ENCODE measurements around the gene UNC13B.
"Not testable (repeated sequence)": the region's sequence is repeated elsewhere in the genome, so short reads cannot be mapped to it uniquely, and the experiment has no call there.

UNC13B gene

GRCh38 chr9:35163413-35163812 is 1.6 kb downstream of the UNC13B start:
- no peak for DNase-seq (ENCODE audit: low read depth, low spot score)

DNA sequence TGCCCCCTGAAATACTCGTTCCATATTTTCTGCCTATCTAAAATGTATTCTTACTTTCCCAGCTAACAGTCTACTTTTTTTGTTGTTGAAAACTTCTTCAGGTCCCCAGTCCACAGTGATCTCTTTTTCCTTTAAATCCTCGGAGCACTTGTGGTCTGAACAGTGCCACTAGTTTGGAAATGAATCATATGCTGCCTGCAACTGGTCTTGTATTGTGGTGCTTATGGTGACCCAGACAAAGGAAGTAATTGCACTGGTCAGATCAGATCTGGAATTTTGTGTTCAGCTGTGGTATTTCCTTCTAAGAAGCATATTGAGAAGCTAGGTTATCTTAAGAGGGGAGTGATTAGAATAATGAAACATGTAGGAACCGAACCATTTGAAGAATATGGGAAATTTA is 2.9 kb downstream of the UNC13B start:
- DNase-seq (ENCODE audit: low read depth, low spot score): no peak

DNA sequence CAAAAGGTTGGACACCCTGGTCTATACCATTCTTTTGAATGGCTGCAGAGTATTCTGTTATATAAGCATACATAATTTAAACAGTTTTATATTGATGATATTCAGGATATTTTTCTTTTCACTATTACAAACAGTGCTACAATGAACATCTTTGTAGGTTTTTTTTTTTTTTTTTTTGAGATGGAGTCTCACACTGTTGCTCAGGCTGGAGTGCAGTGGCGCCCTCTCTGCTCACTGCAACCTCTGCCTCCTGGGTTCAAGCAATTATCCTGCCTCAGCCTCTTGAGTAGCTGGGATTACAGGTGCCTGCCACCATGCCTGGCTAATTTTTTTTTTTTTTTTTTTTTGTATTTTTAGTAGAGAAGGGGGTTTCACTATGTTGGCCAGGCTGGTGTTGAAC is 5.6 kb downstream of the UNC13B start:
- not testable (repeated sequence) for DNase-seq (ENCODE audit: low read depth, low spot score)

DNA sequence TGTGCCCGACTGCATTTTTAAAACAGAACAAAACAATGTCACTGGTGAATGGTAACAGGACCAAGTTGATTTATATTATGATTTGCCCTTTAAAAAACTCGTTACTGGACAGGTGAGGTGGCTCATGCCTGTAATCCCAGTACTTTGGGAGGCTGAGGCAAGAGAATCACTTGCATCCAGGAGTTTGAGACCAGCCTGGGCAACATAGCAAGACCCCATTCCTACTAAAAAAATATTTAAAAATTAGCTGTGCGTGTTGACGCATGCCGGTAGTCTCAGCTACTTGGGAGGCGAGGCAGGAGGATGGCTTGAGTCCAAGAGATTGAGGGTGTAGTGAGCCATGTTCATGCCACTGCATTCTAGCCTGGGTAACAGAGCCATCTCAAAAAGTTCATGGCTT is 7.2 kb downstream of the UNC13B start:
- no peak for DNase-seq (ENCODE audit: low read depth, low spot score)

DNA sequence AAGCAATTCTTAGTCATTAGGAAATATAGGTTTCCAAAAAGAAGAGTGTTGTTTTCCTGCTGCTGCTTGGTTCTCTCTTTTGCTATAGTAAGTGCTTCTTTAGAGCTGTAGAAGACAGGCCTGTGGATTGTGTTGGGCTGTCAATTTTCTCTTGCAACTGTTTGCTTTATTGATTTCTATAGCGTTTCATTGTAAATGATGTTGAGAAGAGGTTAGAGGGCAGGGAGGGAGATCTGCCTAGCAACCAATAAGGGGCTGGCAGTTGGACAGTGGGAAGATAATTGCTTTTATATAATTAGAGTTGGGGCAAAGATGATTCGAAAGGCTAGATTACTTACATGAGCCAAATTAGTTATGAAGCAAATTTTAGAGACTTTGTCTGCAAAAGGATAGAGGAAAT is 11.1 kb downstream of the UNC13B start:
- DNase-seq (ENCODE audit: low read depth, low spot score): no peak

GRCh38 chr9:35177520-35177919 is 15.7 kb downstream of the UNC13B start:
- no peak for DNase-seq (ENCODE audit: low read depth, low spot score)

- DNase-seq (ENCODE audit: low read depth, low spot score): no peak
Observed at GRCh38 chr9:35179347-35180280, 17.8 kb downstream of the UNC13B start.

- no peak for DNase-seq (ENCODE audit: low read depth, low spot score)
Observed at GRCh38 chr9:35180801-35181200, 19.0 kb downstream of the UNC13B start.

- DNase-seq (ENCODE audit: low read depth, low spot score): not testable (repeated sequence)
Observed at GRCh38 chr9:35182401-35182800, 20.6 kb downstream of the UNC13B start.

- not testable (repeated sequence) for DNase-seq (ENCODE audit: low read depth, low spot score)
Observed at GRCh38 chr9:35182996-35183754, 21.4 kb downstream of the UNC13B start.

DNA sequence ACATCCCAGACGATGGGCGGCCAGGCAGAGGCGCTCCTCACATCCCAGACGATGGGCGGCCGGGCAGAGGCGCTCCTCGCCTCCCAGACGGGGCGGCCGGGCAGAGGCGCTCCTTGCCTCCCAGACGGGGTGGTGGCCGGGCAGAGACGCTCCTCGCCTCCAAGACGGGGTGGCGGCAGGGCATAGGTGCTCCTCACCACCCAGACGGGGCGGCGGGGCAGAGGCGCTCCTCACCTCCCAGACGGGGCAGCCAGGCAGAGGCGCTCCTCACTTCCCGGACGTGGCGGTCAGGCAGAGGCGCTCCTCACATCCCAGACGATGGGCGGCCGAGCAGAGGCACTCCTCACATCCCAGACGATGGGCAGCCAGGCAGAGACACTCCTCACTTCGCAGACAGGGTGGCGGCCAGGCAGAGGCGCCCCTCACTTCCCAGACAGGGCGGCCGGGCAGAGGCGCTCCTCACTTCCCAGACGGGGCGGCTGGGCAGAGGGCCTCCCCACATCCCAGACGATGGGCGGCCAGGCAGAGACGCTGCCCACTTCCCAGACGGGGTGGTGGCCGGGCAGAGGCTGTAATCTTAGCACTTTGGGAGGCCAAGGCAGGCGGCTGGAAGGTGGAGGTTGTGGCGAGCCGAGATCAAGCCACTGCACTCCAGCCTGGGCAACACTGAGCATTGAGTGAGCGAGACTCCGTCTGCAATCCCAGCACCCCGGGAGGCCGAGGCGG is 22.1 kb downstream of the UNC13B start:
- DNase-seq (ENCODE audit: low read depth, low spot score): not testable (repeated sequence)

DNA sequence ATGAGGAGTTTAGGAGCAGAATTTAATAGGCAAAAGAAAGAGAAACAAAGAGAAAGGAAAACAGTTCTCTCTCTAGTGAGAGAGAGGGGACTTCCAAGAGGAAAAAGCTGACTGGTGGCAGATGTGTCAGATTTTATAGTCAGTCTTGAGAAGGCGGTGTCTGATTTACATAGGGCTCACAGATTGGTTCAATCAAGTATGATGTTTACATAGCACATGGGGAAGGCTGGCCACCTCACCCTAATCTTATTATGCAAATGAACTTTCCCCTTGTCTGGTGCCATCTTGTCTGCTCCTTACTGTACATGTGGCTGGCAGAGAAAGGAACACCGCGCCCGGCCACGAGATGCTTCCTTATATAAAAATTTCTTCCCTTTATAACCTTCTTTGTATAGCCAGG is 24.7 kb downstream of the UNC13B start:
- DNase-seq (ENCODE audit: low read depth, low spot score): no peak

GRCh38 chr9:35190203-35190602 is 28.4 kb downstream of the UNC13B start:
- no peak for DNase-seq (ENCODE audit: low read depth, low spot score)

- no peak for DNase-seq (ENCODE audit: low read depth, low spot score)
Observed at GRCh38 chr9:35191105-35191504, 29.3 kb downstream of the UNC13B start.

DNA sequence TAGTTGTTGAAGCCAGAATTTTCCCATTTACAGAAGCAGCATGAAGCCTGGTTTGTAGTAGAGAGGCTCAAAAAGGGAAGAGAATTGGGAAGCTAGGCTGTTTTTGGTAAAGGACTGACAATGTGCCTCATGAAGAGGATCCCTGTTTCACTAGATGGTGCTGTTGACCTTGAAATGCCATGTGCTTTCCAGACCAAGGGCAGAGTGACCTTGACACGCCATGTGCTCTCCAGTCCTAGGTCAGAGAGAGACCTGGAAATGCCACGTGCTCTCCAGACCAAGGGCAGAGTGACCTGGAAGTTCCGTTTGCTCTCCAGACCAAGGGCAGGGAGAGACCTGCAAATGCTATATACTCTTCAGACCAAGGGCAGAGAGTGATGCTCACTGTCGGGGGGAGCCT is 32.0 kb downstream of the UNC13B start:
- no peak for DNase-seq (ENCODE audit: low read depth, low spot score)

- DNase-seq (ENCODE audit: low read depth, low spot score): no peak
Observed at GRCh38 chr9:35195683-35196082, 33.9 kb downstream of the UNC13B start.

DNA sequence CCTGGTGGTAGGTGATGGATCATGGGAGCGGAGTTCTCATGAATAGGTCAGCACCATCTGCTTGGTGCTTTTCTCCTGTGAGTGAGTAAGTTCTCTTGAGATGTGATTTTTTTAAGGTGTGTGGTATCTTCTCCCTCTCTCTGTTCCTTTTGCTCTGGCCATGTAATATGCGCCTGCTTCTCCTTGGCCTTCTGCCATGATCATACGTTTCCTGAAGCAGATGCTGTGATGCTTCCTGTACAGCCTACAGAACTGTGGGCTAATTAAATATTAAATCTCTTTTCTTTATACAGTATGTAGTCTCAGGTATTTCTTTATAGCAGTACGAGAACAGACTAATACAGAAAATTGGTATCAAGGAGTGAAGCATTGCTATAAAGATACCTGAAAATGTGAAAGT is 36.4 kb downstream of the UNC13B start:
- no peak for DNase-seq (ENCODE audit: low read depth, low spot score)

DNA sequence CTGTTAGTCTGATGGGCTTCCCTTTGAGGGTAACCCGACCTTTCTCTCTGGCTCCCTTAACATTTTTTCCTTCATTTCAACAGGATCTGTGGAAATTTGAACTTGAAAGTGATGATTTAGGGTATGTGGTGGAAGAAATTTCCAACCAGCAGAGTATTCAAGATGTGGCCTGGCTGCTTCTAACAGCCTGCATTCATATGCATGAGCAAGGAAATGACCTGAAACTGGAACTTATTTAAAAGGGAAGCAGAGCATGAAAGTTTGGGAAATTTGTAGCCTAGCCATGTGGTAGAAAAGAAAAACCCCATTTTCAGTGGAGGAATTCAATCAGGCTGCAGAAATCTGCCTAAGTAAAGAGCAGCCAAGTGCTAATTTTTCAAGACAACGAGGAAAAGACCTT is 41.7 kb downstream of the UNC13B start:
- no peak for DNase-seq (ENCODE audit: low read depth, low spot score)

DNA sequence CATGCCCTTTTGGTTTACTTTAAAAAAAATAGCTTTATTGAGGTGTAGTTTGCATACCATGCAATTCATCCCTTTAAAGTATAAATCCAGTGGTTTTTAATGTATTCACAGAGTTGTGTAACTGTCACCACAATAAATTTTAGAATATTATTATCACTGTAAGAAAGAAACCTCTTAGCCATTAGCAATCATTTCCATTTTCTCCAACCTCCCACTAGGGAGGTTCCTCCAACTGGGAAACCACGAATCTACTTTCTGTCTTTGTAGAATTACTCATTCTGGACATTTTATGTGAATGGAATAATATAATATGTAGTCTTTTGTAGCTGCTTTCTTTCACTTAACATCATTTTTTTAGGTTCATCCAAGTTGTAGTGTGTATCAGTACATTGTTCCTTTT is 43.5 kb downstream of the UNC13B start:
- no peak for DNase-seq (ENCODE audit: low read depth, low spot score)

DNA sequence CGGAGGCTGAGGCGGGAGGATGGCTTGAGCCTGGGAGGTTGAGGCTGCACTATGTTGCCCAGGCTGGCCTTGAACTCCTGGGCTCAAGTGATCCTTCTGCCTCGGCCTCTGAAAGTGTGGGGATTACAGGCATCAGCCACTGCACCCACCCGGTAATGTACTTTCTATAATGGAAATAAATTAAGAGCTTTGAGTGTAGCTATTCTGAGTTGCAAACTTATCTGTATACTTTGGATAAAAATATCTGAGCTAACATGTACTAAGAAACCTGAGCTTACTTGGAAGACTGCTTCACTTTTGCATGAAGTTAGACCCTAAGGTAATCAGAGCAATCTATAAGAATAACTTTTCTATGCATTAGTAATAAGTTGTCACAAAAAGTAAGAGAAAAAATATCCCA is 50.0 kb downstream of the UNC13B start:
- DNase-seq (ENCODE audit: low read depth, low spot score): no peak

DNA sequence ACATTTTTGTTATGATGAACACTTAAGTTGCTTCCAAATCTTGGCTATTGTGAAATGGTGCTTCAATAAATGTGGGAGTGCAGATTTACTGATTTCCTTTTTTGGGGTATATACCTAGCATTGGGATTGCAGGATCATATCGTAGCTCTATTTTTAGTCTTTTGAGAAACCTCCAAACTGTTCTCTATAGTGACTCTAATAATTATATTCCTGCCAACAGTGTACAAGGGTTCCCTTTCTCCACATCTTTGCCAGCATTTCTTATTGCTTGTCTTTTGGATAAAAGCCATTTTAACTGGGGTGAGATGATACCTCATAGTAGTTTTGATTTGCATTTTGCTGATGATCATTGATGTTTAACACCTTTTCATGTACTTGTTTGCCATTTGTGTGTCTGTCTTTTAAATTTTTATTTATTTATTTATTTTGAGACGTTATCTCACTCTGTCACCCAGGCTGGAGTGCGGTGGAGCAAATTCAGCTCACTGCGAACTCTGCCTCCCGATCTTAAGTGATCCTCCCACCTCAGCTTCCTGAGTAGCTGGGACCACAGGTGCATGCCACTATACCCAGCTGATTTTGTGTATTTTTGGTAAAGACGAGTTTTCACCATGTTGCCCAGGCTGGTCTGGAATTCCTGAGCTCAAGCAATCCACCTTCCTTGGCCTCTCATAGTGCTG is 59.0 kb downstream of the UNC13B start:
- DNase-seq (ENCODE audit: low read depth, low spot score): no peak

GRCh38 chr9:35225677-35226076 is 63.9 kb downstream of the UNC13B start:
- DNase-seq (ENCODE audit: low read depth, low spot score): no peak
